Neuronal stem cell (in vitro differentiated cells): ENCODE results near the gene KIF26A.

Experiments
- DNase-seq: peaks from one replicate; pipeline ENCODE4 v3.0.0-alpha.2; 2013; ENCODE audit warnings: low spot score
- H2AFZ ChIP-seq: one replicate; pipeline ENCODE4 v1.6.1; 2013; ENCODE audit warnings: mild to moderate bottlenecking, low read length, inconsistent platforms
- H2AK5ac ChIP-seq: 2 replicates; pipeline ENCODE4 v1.6.1; 2013; ENCODE audit warnings: low read depth, mild to moderate bottlenecking, inconsistent platforms, low read length, moderate library complexity, mixed read lengths
- H2BK120ac ChIP-seq: 2 replicates; pipeline ENCODE4 v1.6.1; 2013; ENCODE audit warnings: low read depth, mild to moderate bottlenecking, inconsistent platforms, low read length, moderate library complexity, mixed read lengths
- H2BK12ac ChIP-seq: one replicate; pipeline ENCODE4 v1.6.1; 2013; ENCODE audit warnings: low read length, inconsistent platforms
- H2BK15ac ChIP-seq: 2 replicates; pipeline ENCODE4 v1.6.1; 2013; ENCODE audit warnings: mild to moderate bottlenecking, low read length, inconsistent platforms, mixed read lengths
- H2BK5ac ChIP-seq: one replicate; pipeline ENCODE4 v1.6.1; 2013; ENCODE audit warnings: inconsistent platforms, mild to moderate bottlenecking, low read length, moderate library complexity
- H3K14ac ChIP-seq: one replicate; pipeline ENCODE4 v1.6.1; 2013; ENCODE audit warnings: low read length, inconsistent platforms
- H3K18ac ChIP-seq: 2 replicates; pipeline ENCODE4 v1.6.1; 2013; ENCODE audit warnings: low read length, inconsistent platforms
- H3K23ac ChIP-seq: 2 replicates; pipeline ENCODE4 v1.6.1; 2013; ENCODE audit warnings: low read depth, mild to moderate bottlenecking, mixed read lengths, low read length, inconsistent platforms; ENCODE audit not compliant: poor library complexity
- H3K27ac ChIP-seq: replicated peaks from 3 replicates; pipeline ENCODE4 v1.5.1; 2013; ENCODE audit warnings: low read length, inconsistent platforms
- H3K27me3 ChIP-seq, 3 experiments: 2 replicates each; pipeline ENCODE4 v1.6.1; 2013; ENCODE audit warnings: low read length in 3 of 3, mild to moderate bottlenecking in 2 of 3, inconsistent platforms in 1 of 3, low read depth in 1 of 3, mixed read lengths in 1 of 3, moderate library complexity in 1 of 3; ENCODE audit not compliant: control insufficient read depth in 3 of 3, insufficient read depth in 3 of 3
- H3K36me3 ChIP-seq, 2 donors: replicated peaks in 1 of 2; 2 replicates each; pipeline ENCODE4 v1.6.1; 2013; ENCODE audit warnings: low read length in 2 of 2; ENCODE audit not compliant: control insufficient read depth in 2 of 2, insufficient read depth in 2 of 2
- H3K4ac ChIP-seq: 2 replicates; pipeline ENCODE4 v1.6.1; 2013; ENCODE audit warnings: inconsistent platforms, mild to moderate bottlenecking, low read length, moderate library complexity
- H3K4me1 ChIP-seq, 2 donors: 1 replicate in 1 of 2; 2 replicates in 1 of 2; pipeline ENCODE4 v1.6.1; 2013; ENCODE audit warnings: low read length in 2 of 2, low read depth in 1 of 2; ENCODE audit not compliant: control insufficient read depth in 2 of 2, insufficient read depth in 1 of 2
- H3K4me2 ChIP-seq: one replicate; pipeline ENCODE4 v1.6.1; 2013; ENCODE audit warnings: mild to moderate bottlenecking, low read length, inconsistent platforms; ENCODE audit not compliant: insufficient read depth, poor library complexity, severe bottlenecking
- H3K4me3 ChIP-seq, 2 donors: 2 replicates each; pipeline ENCODE4 v1.5.1; 2013; ENCODE audit warnings: low read length in 2 of 2, mild to moderate bottlenecking in 2 of 2, inconsistent platforms in 1 of 2, moderate library complexity in 1 of 2
- H3K79me1 ChIP-seq: one replicate; pipeline ENCODE4 v1.6.1; 2013; ENCODE audit warnings: low read depth, mild to moderate bottlenecking, inconsistent platforms, low read length, moderate library complexity
- H3K9ac ChIP-seq: one replicate; pipeline ENCODE4 v1.6.1; 2013; ENCODE audit warnings: mild to moderate bottlenecking, low read depth, low read length, inconsistent platforms; ENCODE audit not compliant: poor library complexity
- H3K9me3 ChIP-seq, 2 donors: replicated peaks in 1 of 2; 2 replicates each; pipeline versions ENCODE3 to v1.6.1; 2013; ENCODE audit warnings: low read length in 2 of 2, mild to moderate bottlenecking in 2 of 2, inconsistent platforms in 1 of 2, low read depth in 1 of 2, mixed read lengths in 1 of 2, moderate library complexity in 1 of 2; ENCODE audit not compliant: control insufficient read depth in 2 of 2, insufficient read depth in 1 of 2
- H4K8ac ChIP-seq: one replicate; pipeline ENCODE4 v1.6.1; 2013; ENCODE audit warnings: low read depth, mild to moderate bottlenecking, inconsistent platforms, low read length, moderate library complexity
- H4K91ac ChIP-seq: one replicate; pipeline ENCODE4 v1.6.1; 2013; ENCODE audit warnings: low read length, low read depth, mild to moderate bottlenecking, inconsistent platforms; ENCODE audit not compliant: poor library complexity
- WGBS, 2 donors: extraction: QIAGEN DNeasy Blood & Tissue Kit; methylation state at CpG; one replicate each; pipeline ENCODE4 v1.1.7; 2013; ENCODE audit warnings: missing lambda C conversion rate in 2 of 2, mixed read lengths in 1 of 2; ENCODE audit not compliant: insufficient read length in 2 of 2, insufficient replicate concordance in 1 of 2; ENCODE audit errors: extremely low coverage in 2 of 2; 5-methylcytosine and 5-hydroxymethylcytosine counted together

Gene KIF26A

GRCh38 chr14:104106471-104106991, 31.9 kb upstream of the KIF26A start:
- H2BK12ac ChIP-seq: peak overlapping the region; percentile 35
- H3K18ac ChIP-seq: peak overlapping the region; percentile 73
- H4K8ac ChIP-seq: no peak overlapping the region
- H3K79me1 ChIP-seq: peaks cover 2% of the 10 kb centered on the region
- no peaks in the 10 kb centered on the region for H3K36me3 ChIP-seq
- H2BK120ac ChIP-seq: peak overlapping the region; percentile 28
- no peak overlapping the region for H2AFZ ChIP-seq
- peak overlapping the region; percentile 53 for H3K9ac ChIP-seq
- peak overlapping the region; percentile 78 for H2BK5ac ChIP-seq
- H3K27ac ChIP-seq: no peak overlapping the region
- H4K91ac ChIP-seq: peak overlapping the region; percentile 48
- H3K4me2 ChIP-seq: no peak overlapping the region
- peaks cover 0 to 30% (median 0%) of the 10 kb centered on the region in 3 experiments for H3K27me3 ChIP-seq
- no CpG with 5 or more reads among the region's 20 CpGs for WGBS, 2 donors
- H2BK15ac ChIP-seq: peak overlapping the region; percentile 98
- peaks cover 15 to 28% of the 10 kb centered on the region in 2 donors for H3K4me1 ChIP-seq
- H3K9me3 ChIP-seq: no peaks in the 10 kb centered on the region
- no peak overlapping the region for H3K23ac ChIP-seq
- no peak for DNase-seq
- H3K4me3 ChIP-seq: no peak overlapping the region
- H3K14ac ChIP-seq: peak overlapping the region; percentile 49
- peak overlapping the region; percentile 99 for H2AK5ac ChIP-seq
- H3K4ac ChIP-seq: peak overlapping the region; percentile 19

- WGBS, 2 donors: no CpG with 5 or more reads among the region's 19 CpGs
- DNase-seq: no peak
These were observed 31.2 kb upstream of the KIF26A start for GRCh38 chr14:104107101-104107581.

GRCh38 chr14:104107611-104108569, 30.5 kb upstream of the KIF26A start:
- Histone ChIP-seq H2AK5ac (peak overlapping the region; percentile 99), H2BK12ac (peak overlapping the region; percentile 8), H3K9me3 (no peaks in the 10 kb centered on the region), H3K36me3 (no peaks in the 10 kb centered on the region), H3K27ac (no peak overlapping the region), H3K23ac (no peak overlapping the region), H3K18ac (peak overlapping the region; percentile 44), H3K4me2 (peak overlapping the region; percentile 32), H3K79me1 (peaks cover 2% of the 10 kb centered on the region), H4K91ac (peak overlapping the region; percentile 39), H2BK15ac (peak overlapping the region; percentile 98), H2BK5ac (peak overlapping the region; percentile 88), H3K9ac (peak overlapping the region; percentile 44), H3K14ac (no peak overlapping the region), H3K4ac (no peak overlapping the region), H2AFZ (peak overlapping the region; percentile 65), H2BK120ac (peak overlapping the region; percentile 84), H3K4me1 (peaks cover 15 to 28% of the 10 kb centered on the region in 2 donors), H4K8ac (peak overlapping the region; percentile 65), H3K27me3 (peaks cover 0 to 25% (median 0%) of the 10 kb centered on the region in 3 experiments), H3K4me3 (no peak overlapping the region)
- no CpG with 5 or more reads among the region's 32 CpGs for WGBS, 2 donors
- DNase-seq: no peak

More at GRCh38 chr14:104107101-104107581, 31.2 kb upstream of the KIF26A start:
- H3K27ac ChIP-seq: no peak overlapping the region
- no peak overlapping the region for H3K14ac ChIP-seq
- H3K4me1 ChIP-seq: peaks cover 15 to 28% of the 10 kb centered on the region in 2 donors
- H2BK15ac ChIP-seq: peak overlapping the region; percentile 98
- peak overlapping the region; percentile 65 for H3K23ac ChIP-seq
- H3K9ac ChIP-seq: peak overlapping the region; percentile 53
- H2BK5ac ChIP-seq: peak overlapping the region; percentile 78
- H3K27me3 ChIP-seq: peaks cover 0 to 24% (median 0%) of the 10 kb centered on the region in 3 experiments
- peak overlapping the region; percentile 100 for H2BK12ac ChIP-seq
- no peak overlapping the region for H3K4me3 ChIP-seq
- no peaks in the 10 kb centered on the region for H3K9me3 ChIP-seq
- H3K18ac ChIP-seq: peak overlapping the region; percentile 44
- peak overlapping the region; percentile 89 for H3K4ac ChIP-seq
- H4K8ac ChIP-seq: no peak overlapping the region
- H4K91ac ChIP-seq: peak overlapping the region; percentile 48
- no peak overlapping the region for H3K4me2 ChIP-seq
- H2AFZ ChIP-seq: no peak overlapping the region
- H3K36me3 ChIP-seq: no peaks in the 10 kb centered on the region
- H2BK120ac ChIP-seq: peak overlapping the region; percentile 84
- peaks cover 2% of the 10 kb centered on the region for H3K79me1 ChIP-seq
- H2AK5ac ChIP-seq: peak overlapping the region; percentile 99
